Tibial artery (tissue), 4 donors: ENCODE measurements around the gene CAV3.

Experiments used
- DNase-seq, 2 donors: peaks; one replicate each; pipeline ENCODE4 v3.0.0-alpha.2; 2019
- H3K27ac ChIP-seq, 2 donors: fragments of 200-600 bp; sonication (generic) in 1 of 2; 1 replicate in 1 of 2; 2 replicates in 1 of 2; pipeline ENCODE4 v1.5.1; 2018 to 2019; ENCODE audit warnings: mild to moderate bottlenecking in 1 of 2
- H3K27me3 ChIP-seq, 2 donors: fragments of 200-600 bp; sonication (generic) in 1 of 2; one replicate each; pipeline versions ENCODE4 v1.5.1 to v1.6.0; 2016 to 2019
- H3K36me3 ChIP-seq, 3 donors: fragments of 200-600 bp; sonication (generic) in 2 of 3; one replicate each; pipeline ENCODE4 v1.5.1; 2016 to 2019; ENCODE audit warnings: mild to moderate bottlenecking in 2 of 3
- H3K4me1 ChIP-seq, 4 donors: fragments of 200-600 bp; sonication (generic) in 2 of 4; 1 replicate in 3 of 4; 2 replicates in 1 of 4; pipeline ENCODE4 v1.5.1; 2016 to 2019
- H3K4me3 ChIP-seq, 2 donors: fragments of 200-600 bp; sonication (generic) in 1 of 2; 1 replicate in 1 of 2; 2 replicates in 1 of 2; pipeline ENCODE4 v1.5.1; 2018 to 2019; ENCODE audit warnings: mild to moderate bottlenecking in 2 of 2
- H3K9me3 ChIP-seq, 3 donors: fragments of 200-600 bp; sonication (generic) in 1 of 3; one replicate each; pipeline ENCODE4 v1.5.1; 2016 to 2019
- intact Hi-C: fragments of 100-400 bp; cut with DNase I; formaldehyde crosslinking; loops from one replicate; pipeline ENCODE4 v1.15.0; 2023; ENCODE audit warnings: low total_unique reads
- TF ChIP-seq, protein P1 (sequence below), 2 experiments: fragments of 200-600 bp in 1 of 2; fragments of 450-650 bp in 1 of 2; IDR thresholded peaks; one replicate each; pipeline ENCODE4 v1.5.1; 2017 to 2019; ENCODE audit warnings: antibody characterized with exemption in 2 of 2, mild to moderate bottlenecking in 1 of 2, moderate library complexity in 1 of 2

CAV3 gene

DNA sequence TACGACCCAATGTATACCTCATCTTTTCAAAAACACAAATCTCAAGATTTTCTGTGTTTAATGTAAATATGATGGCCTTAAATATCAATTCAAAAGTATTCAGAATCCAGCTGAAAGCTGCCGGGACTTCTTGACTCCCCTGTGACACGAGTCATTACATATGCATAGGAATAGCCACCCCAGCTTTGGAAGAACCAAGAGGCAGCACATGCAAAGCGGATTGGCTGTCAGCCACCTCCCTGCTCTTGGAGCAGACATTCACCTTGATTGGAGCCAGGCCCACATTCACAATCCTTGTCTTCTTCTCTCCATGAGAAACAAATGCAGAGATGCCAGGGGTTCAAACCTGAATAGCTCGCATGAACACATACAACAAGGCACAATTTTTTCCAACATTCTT lies 10.8 kb upstream of the CAV3 start:
- TF ChIP-seq, protein P1, sequence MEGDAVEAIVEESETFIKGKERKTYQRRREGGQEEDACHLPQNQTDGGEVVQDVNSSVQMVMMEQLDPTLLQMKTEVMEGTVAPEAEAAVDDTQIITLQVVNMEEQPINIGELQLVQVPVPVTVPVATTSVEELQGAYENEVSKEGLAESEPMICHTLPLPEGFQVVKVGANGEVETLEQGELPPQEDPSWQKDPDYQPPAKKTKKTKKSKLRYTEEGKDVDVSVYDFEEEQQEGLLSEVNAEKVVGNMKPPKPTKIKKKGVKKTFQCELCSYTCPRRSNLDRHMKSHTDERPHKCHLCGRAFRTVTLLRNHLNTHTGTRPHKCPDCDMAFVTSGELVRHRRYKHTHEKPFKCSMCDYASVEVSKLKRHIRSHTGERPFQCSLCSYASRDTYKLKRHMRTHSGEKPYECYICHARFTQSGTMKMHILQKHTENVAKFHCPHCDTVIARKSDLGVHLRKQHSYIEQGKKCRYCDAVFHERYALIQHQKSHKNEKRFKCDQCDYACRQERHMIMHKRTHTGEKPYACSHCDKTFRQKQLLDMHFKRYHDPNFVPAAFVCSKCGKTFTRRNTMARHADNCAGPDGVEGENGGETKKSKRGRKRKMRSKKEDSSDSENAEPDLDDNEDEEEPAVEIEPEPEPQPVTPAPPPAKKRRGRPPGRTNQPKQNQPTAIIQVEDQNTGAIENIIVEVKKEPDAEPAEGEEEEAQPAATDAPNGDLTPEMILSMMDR (IDR thresholded peaks at IDR 0.05), result no peak
- H3K27ac ChIP-seq, result no peak overlapping the region
- H3K27me3 ChIP-seq, result no peaks in the 10 kb centered on the region
- H3K4me3 ChIP-seq, result no peak overlapping the region
- peaks cover 0 to 15% (median 8%) of the 10 kb centered on the region in 3 donors for H3K9me3 ChIP-seq
- no peaks in the 10 kb centered on the region for H3K36me3 ChIP-seq
- intact Hi-C loops, result no loop called here
- H3K4me1 ChIP-seq, result no peaks in the 10 kb centered on the region
- DNase-seq, result no peak

DNA sequence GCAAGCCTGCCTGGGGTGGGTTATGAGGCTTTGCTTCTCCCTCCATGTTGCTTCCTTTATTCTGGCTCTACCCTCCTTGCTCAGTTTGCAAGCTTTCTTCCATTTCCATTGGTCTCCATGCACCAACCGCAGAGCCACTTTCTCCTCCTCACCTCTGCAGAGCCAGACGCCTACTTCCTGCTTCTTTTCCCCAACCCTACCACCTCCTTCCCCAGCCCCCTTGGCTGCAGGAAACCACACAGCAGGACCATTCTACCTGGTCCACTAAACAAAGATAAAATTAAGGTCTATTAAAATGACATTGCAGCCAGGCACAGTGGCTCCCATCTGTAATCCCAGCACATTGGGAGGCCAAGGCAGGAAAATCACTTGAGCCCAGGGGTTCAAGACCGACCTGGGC lies 10.0 kb upstream of the CAV3 start:
- Histone ChIP-seq H3K27ac (no peak overlapping the region), H3K4me1 (no peaks in the 10 kb centered on the region), H3K27me3 (no peaks in the 10 kb centered on the region), H3K4me3 (no peak overlapping the region), H3K9me3 (peaks cover 0 to 15% (median 8%) of the 10 kb centered on the region in 3 donors), H3K36me3 (no peaks in the 10 kb centered on the region)
- TF ChIP-seq, protein P1 (IDR thresholded peaks at IDR 0.05), result no peak
- intact Hi-C loops, result no loop called here
- no peak for DNase-seq

DNA sequence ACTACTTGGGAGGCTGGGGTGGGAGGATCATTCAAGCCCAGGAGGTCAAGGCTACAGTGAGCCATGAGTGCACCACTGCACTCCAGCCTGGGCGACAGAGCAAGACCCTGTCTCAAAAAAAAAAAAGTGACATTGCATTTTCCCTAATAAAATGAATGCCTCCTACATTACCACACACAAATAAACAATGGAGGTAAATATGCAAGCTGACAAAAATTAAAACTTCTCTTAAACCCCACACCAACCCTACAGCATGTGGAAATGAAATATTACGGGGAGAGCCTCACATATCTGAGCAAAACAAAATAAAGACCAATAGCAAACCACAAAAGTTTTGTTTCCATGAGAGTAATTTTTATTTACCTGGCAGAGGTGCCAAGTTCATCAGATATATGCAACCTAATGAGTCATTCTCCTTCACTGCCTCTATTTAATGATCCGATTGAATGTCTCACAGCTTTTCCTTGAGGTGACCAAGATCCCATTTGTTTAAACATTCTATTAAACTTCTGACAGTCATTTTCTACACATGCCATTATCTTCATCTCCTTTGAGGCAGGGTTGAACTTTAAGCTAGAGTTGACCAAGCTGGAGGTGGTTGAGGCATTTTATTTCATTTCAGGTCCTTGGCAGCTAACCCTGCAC lies 9.4 kb upstream of the CAV3 start:
- intact Hi-C loops, result no loop called here
- Histone ChIP-seq H3K27me3 (no peaks in the 10 kb centered on the region), H3K4me3 (no peak overlapping the region), H3K27ac (no peak overlapping the region), H3K4me1 (no peaks in the 10 kb centered on the region), H3K36me3 (no peaks in the 10 kb centered on the region), H3K9me3 (peaks cover 0 to 15% (median 8%) of the 10 kb centered on the region in 3 donors)
- no peak for DNase-seq
- TF ChIP-seq, protein P1 (IDR thresholded peaks at IDR 0.05), result no peak

DNA sequence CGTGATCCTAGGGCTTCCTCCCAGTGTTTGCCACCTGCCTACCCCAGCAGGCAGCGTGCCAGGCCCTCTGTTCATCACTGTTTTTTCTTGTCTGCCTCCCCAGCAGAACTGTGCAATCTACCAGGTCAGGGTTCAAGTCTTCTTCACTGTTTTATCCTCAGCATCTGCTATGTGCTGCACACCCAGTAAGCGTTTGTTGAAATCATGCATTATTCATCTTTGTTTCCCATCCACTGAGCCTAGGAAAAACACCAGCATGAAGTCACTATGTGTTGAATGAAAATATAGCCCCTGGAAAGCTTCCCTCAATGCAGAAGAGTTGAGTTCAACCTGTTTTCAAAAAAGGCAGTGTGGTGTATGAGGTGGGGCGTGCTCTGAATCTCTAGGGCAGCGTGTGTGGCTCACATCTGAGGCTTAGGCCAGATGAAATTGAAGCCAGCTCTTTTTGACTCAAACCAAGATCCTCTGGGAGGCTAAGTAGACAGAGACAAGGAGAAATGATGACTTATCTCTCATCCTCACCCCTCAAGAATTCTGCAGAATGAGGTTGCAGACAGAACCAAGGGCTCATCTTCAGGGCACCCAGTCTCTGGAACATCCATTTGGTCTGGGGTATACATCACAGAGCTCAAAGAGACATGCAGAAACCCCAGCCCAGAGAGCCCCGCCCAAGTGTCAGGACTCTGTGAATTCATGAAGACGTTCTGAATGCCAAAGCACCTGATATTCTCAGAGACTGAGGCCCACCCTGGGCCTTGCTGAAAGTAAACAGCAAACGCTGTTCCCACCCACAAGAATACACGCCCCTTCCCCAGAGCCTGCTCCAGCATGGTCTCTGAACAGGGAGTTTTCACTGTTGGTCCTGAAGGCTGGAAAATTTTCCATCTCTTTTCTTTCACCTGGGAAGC lies 5.7 kb upstream of the CAV3 start:
- no peak for DNase-seq
- Histone ChIP-seq H3K36me3 (no peaks in the 10 kb centered on the region), H3K4me3 (no peak overlapping the region), H3K4me1 (no peaks in the 10 kb centered on the region), H3K27ac (no peak overlapping the region), H3K27me3 (no peaks in the 10 kb centered on the region), H3K9me3 (peaks cover 0 to 15% (median 8%) of the 10 kb centered on the region in 3 donors)
- intact Hi-C loops, result no loop called here
- TF ChIP-seq, protein P1 (IDR thresholded peaks at IDR 0.05), result no peak

DNA sequence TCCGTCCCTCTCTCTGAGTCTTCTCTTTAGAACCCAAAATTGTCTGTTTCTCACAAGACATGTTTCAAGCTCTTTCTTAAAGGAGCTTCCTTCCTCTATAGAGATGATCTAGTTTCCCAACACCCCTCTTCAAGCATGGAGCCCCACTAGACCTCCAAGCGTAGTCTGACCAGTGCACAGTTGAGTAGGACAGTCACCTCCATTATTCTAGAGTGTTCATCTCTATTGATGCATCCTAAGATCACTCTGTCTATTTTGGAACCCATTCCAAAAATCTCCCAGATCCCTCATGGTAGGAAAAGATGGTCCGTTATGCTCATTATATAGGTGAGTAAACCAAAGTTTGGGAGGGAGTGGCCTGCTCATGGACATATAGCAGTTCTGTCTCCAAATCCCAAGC lies 4.1 kb upstream of the CAV3 start:
- TF ChIP-seq, protein P1 (IDR thresholded peaks at IDR 0.05), result no peak
- no peaks in the 10 kb centered on the region for H3K36me3 ChIP-seq
- no peaks in the 10 kb centered on the region for H3K27me3 ChIP-seq
- no peak for DNase-seq
- H3K4me3 ChIP-seq, result no peak overlapping the region
- peaks cover 0 to 15% (median 3%) of the 10 kb centered on the region in 4 donors for H3K4me1 ChIP-seq
- intact Hi-C loops, result no loop called here
- H3K9me3 ChIP-seq, result peaks cover 0 to 12% (median 8%) of the 10 kb centered on the region in 3 donors
- H3K27ac ChIP-seq, result no peak overlapping the region
